GM19023 (cell line): ENCODE data around the gene CHRM5.
"Not testable (repeated sequence)": the region's sequence is repeated elsewhere in the genome, so short reads cannot be mapped to it uniquely, and the experiment has no call there.

Experiments
- ATAC-seq: cut with Tn5 transposase; IDR thresholded peaks from one replicate; pipeline ENCODE4 v1.9.1; 2021; ENCODE audit warnings: mild to moderate bottlenecking, moderate library complexity; ENCODE audit not compliant: unreplicated experiment

The CHRM5 gene

DNA sequence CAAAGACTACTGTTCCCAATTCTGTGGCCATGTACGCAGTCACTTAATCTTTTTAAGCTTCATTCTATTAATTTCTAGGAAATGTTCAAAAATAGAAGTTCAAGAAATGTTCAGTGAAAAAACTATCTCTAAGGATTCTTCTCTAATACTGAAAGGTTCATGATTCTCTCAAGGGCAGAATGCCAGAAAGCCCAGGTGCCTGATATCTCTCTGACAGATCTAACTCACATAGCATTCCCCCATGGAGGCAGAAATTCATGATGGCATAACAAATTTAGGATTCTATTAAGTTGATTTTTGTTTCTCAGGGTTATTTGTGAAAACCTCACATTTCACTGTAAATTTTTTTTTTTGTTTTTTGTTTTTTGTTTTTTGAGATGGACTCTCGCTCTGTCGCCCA, 17.5 kb downstream of the CHRM5 start:
- no peak for ATAC-seq

- no peak for ATAC-seq
These were observed 19.1 kb downstream of the CHRM5 start for GRCh38 chr15:33987444-33987843.

DNA sequence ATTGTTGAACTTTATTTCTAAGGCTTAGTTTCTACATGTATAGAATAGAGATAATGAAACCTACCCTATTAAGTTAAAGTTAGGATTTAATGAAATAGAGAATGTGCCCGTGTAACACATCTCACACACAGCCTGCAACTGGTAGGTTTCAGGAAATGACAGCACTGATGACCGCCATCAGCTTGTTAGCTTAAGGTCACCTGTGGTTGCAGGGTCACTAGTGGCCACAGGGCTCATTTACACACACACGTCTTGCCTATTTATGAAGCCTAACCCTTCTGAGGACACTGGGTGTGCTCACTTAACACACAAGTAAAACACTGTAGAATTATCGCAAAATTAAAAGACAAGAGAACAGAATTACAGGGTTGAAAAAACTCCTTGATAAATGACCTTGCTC, 20.1 kb downstream of the CHRM5 start:
- ATAC-seq = no peak

DNA sequence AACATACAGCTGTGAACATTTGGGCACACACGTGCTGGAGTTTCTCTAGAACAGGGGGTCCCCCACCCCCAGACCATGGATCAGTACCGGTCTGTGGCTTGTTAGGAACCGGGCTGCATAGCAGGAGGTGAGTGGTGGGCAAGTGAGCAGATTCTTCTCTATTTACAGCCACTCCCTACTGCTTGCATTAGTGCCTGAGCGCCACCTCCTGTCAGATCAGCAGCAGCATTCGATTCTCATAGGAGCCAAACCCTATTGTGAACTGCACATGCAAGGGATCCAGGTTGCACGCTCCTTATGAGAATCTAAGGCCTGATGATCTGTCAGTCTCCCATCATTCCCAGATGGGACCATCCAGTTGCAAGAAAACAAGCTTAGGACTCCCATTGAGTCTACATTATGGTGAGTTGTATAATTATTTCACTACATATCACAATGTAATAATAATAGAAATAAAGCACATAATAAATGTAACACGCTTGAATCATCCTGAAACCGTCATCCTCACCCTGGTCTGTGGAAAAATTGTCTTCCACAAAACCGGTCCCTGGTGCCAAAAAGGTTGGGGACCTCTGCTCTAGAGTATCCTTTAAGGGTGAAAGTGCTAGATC, 25.8 kb downstream of the CHRM5 start:
- ATAC-seq = no peak

GRCh38 chr15:33995666-33996065, 27.4 kb downstream of the CHRM5 start:
- ATAC-seq = not testable (repeated sequence)

- no peak for ATAC-seq
These were observed 33.2 kb downstream of the CHRM5 start for GRCh38 chr15:34001536-34001935.

DNA sequence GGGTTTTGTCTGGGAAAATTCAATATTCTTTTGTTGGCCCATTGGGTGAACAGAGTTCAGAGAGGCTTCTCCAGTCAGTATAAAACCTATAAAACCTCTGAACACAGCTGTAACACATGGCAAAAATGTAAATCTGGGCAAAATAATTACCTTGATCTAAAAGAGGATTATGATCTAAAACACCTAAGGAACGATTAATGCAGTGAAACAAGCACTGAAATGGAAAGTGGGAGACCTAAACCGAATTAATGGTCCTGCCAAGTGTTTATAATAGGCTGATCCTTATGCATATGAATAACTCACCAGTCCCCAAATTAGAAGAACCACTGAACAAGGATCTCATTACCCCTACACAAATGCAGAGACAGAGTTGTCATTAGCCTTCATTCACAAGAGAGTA, 38.1 kb downstream of the CHRM5 start:
- ATAC-seq = no peak

- no peak for ATAC-seq
These were observed 41.4 kb downstream of the CHRM5 start for GRCh38 chr15:34009656-34010055.

- ATAC-seq = no peak
These were observed 42.6 kb downstream of the CHRM5 start for GRCh38 chr15:34010921-34011320.

DNA sequence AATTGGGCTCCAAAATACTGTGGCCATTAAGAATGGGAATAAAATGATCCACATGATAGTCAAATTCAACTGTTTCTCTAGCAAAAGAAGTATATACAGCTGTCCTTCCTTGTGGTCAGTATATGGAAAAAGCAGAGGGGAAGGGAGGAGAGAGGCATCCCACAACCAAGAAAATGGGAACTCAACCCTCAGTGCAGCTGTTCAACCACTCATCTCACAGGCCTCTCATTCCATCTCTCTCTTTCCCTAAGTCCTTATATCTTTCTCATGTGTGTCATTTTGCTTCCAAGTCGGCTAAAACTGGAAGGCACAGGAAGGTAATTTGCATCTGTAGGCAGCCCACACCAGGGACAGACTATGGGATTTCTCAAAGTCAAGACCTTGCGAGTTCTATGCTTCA, 43.2 kb downstream of the CHRM5 start:
- no peak for ATAC-seq

DNA sequence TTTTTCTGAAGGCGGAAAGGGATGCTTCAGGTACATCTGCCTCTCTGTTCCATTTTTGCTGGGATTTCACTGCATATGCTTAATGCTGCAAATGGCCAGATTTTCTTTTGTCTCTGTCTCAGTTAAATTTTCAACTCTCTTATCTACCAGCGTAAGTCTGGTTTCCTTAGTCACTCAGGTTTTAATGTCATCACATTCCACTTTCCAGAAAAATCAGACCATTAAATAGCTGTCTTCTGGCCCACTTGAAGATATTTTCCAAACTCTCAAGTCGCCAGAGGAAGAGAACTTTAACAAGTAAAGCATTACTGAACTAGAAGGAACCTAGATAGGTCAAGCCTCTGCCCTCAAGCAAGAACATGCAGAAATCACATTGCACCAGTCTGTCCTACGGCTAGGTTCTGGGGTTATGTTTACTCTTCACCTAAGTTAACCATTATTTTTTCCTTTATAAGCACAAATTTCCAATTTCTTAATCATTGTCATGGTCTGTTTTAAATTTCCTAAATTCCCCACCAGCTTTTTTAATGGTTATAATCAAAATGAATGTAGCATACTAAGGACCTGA, 44.2 kb downstream of the CHRM5 start:
- ATAC-seq = no peak

DNA sequence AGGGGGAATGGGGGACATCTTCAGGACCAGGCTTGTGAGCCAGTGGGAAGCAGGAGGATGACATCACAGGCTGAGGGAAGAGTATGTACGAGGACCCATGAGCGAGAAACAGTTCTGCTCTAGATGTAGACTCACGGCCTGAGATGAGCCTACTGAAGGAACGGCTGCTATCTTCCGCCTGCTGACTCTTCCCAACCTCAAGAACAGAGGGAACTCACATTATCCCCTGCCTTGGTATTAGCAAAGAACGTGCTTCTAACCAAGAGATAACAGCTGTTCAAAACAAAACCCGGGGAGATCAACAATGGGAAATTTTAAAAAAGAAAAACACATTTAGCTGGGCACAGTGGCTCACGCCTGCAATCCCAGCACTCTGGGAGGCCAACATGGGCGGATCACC, 45.4 kb downstream of the CHRM5 start:
- ATAC-seq = no peak

GRCh38 chr15:34014556-34014955, 46.3 kb downstream of the CHRM5 start:
- ATAC-seq = no peak

GRCh38 chr15:34018021-34018645, 49.8 kb downstream of the CHRM5 start:
- ATAC-seq = no peak

GRCh38 chr15:34018738-34019137, 50.4 kb downstream of the CHRM5 start:
- ATAC-seq = not testable (repeated sequence)

GRCh38 chr15:34019369-34019990, 51.2 kb downstream of the CHRM5 start:
- ATAC-seq = no peak

- no peak for ATAC-seq
These were observed 55.6 kb downstream of the CHRM5 start for GRCh38 chr15:34023907-34024306.

- ATAC-seq = no peak
These were observed 57.0 kb downstream of the CHRM5 start for GRCh38 chr15:34025252-34025651.

DNA sequence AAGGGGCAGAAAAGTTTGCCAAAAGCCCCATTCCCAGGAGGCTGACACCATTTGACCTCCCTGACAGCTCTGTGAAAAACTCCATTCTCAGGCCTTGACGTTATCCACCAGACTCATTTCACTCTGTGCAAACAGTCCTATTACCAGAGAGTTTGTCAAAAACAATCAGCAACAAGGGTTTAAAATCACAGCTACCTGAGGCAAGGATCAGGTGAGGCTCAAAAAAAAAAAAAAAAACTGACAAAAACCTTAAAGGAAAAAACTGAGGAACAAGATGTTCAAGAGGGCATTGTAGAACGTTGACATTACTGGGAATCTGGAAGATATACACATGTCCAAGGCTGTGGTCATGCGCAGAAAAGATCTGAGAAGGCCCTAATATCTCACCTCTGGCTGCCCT, 59.3 kb downstream of the CHRM5 start:
- ATAC-seq = no peak

- ATAC-seq = no peak
These were observed 63.9 kb downstream of the CHRM5 start for GRCh38 chr15:34031987-34032760.
